ENCODE measurements around the gene TNFRSF25. TPM values are rescaled to one million over a fixed set of nuclear protein-coding genes. Genes with fewer than 3 reads are reported as not detected.
"Not testable (repeated sequence)": the region's sequence is repeated elsewhere in the genome, so short reads cannot be mapped to it uniquely, and the experiment has no call there.

Gene TNFRSF25
- total and polyA plus RNA-seq, 8 donors: 5.6 to 34.8 (median 23.3) TPM

DNA sequence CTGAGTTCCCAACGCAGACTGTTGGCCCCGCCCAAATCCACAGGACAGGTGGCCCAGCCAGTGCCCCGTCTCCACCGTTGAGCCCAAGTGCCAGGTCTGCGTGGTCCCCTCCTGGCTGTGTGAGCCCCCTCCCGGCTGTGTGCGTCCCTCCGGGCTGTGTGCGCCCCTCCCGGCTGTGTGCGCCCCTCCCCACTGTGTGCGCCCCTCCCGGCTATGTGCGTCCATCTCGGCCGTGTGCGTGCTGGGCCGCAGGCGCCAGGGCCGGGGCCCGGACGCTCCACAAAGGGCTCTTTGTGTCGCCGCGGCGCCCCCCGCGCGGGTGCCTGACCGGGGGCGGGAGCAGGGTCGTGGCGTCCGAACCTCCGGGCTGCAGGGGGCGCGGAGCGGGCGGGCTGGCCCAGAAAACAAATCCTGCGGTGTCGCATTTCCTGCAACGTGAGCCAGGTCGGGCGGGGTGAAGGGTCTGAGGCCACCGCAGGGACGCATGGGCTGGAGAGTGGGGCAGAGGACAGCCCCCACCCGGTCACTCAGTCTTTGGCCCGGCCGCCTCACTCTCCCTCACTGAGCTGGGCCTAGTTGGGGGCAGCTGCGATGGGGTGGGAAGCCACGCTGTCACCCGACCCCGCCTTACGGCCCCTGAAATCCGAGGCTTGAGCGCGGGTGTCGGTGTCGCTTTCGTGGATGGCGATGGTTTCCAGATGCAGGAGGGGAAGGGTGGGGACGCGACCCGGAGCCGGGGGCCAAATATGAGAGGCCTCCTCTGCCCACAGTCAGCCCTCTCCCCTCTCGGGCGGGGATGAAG is 18.8 kb downstream of the TNFRSF25 start:
- no peak for ATAC-seq
- H3K4me3 ChIP-seq: no peak overlapping the region
- no peak for TF ChIP-seq CTCF (IDR thresholded peaks at IDR 0.05)
- intact Hi-C loops (cut with DNase I): no loop called here
- H3K27ac ChIP-seq: no peak overlapping the region
- no peaks in the 10 kb centered on the region for H3K9me3 ChIP-seq
- H3K36me3 ChIP-seq: no peaks in the 10 kb centered on the region
- peaks cover 42 to 94% of the 10 kb centered on the region in 2 donors for H3K27me3 ChIP-seq
- DNase-seq: peak in 1 of 4 donors; percentile 68
- H3K4me1 ChIP-seq: peaks cover 0 to 19% of the 10 kb centered on the region in 2 donors

- ATAC-seq (no peak), DNase-seq (no peak)
- peaks cover 42 to 94% of the 10 kb centered on the region in 2 donors for H3K27me3 ChIP-seq
- peaks cover 0 to 19% of the 10 kb centered on the region in 2 donors for H3K4me1 ChIP-seq
- TF ChIP-seq CTCF (IDR thresholded peaks at IDR 0.05): no peak
- no peaks in the 10 kb centered on the region for H3K9me3 ChIP-seq
- H3K4me3 ChIP-seq: no peak overlapping the region
- intact Hi-C loops (cut with DNase I): no loop called here
- H3K36me3 ChIP-seq: no peaks in the 10 kb centered on the region
- H3K27ac ChIP-seq: no peak overlapping the region
These were observed 19.3 kb downstream of the TNFRSF25 start for GRCh38 chr1:6446665-6447015.

DNA sequence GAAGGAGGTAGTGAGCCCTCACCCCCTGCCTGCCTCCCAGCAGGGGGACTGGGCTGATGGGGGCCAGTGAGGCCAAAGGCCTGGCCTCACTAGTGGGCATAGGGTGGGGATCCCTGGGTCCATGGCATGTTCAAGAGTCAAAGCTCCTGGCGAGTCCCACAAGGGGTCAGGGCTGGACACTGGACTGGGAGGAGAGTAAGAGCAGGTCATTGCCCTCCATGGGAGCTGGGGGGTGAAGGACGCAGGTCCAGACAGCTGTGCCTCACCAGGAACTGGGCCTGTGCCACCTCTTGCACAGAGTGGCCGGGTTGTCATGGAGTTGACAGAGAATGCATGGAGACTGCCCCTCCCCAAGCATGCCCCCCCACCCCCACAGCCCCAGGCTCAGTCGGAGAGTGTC is 20.0 kb downstream of the TNFRSF25 start:
- DNase-seq; H3K4me3 ChIP-seq; intact Hi-C loops (cut with DNase I); H3K9me3 ChIP-seq; H3K27ac ChIP-seq; H3K36me3 ChIP-seq; ATAC-seq: not testable (repeated sequence)
- H3K27me3 ChIP-seq: peaks cover 38 to 94% of the 10 kb centered on the region in 2 donors
- H3K4me1 ChIP-seq: peaks cover 0 to 19% of the 10 kb centered on the region in 2 donors

- Histone ChIP-seq H3K4me3 (no peak overlapping the region), H3K4me1 (peaks cover 0 to 25% of the 10 kb centered on the region in 2 donors), H3K36me3 (no peaks in the 10 kb centered on the region), H3K27me3 (peaks cover 37 to 94% of the 10 kb centered on the region in 2 donors), H3K9me3 (no peaks in the 10 kb centered on the region), H3K27ac (no peak overlapping the region)
- intact Hi-C loops (cut with DNase I): no loop called here
- TF ChIP-seq CTCF (IDR thresholded peaks at IDR 0.05): peak; percentile 33 to 66
- DNase-seq (peak in 1 of 4 donors; percentile 81), ATAC-seq (peak; percentile 64)
These were observed 20.8 kb downstream of the TNFRSF25 start for GRCh38 chr1:6445062-6445763.

DNA sequence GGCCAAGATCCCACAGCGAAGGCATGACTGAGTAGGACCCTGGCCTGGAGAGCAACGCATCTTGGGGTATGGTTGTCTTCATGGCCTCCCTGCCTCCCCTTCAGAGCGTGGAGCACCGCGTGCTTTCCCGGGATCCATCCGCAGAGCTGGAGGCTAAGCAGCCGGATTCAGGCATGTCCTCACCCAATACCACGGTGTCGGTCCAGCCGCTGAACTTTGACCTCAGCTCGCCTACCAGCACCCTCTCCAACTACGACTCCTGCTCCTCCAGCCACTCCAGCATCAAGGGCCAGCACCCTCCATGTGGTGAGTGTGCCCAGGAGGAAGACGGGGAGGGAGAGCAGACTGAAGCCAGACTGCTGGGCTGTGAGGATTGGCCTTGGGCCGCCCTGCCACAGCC is 21.6 kb downstream of the TNFRSF25 start:
- Histone ChIP-seq H3K27me3 (peaks cover 29 to 94% of the 10 kb centered on the region in 2 donors), H3K4me1 (peaks cover 0 to 29% of the 10 kb centered on the region in 2 donors), H3K36me3 (no peaks in the 10 kb centered on the region), H3K27ac (no peak overlapping the region), H3K4me3 (no peak overlapping the region), H3K9me3 (no peaks in the 10 kb centered on the region)
- peak in 1 of 4 donors; percentile 57 for DNase-seq
- intact Hi-C loops (cut with DNase I): no loop called here
- ATAC-seq: no peak
- TF ChIP-seq CTCF (IDR thresholded peaks at IDR 0.05): no peak

All from left lung (tissue), 10 donors.